Thoracic aorta (tissue), 2 donors: Measurements from ENCODE around the gene CEP63. TPM values are rescaled to one million over a fixed set of nuclear protein-coding genes. Genes with fewer than 3 reads are reported as not detected.

Source experiments
- ATAC-seq: fragments of 150-250 bp; one replicate; pipeline ENCODE4 v1.8.0; 2017; ENCODE audit warnings: low read depth; ENCODE audit not compliant: insufficient number of reproducible peaks, low FRiP score
- DNase-seq: peaks from one replicate; pipeline ENCODE4 v3.0.0-alpha.2; 2020; ENCODE audit warnings: low spot score
- H3K27ac ChIP-seq, 2 donors: fragments of 200-600 bp; sonication (generic); 1 replicate in 1 of 2; 2 replicates in 1 of 2; pipeline ENCODE4 v1.5.1; 2016; ENCODE audit warnings: mild to moderate bottlenecking in 2 of 2, moderate library complexity in 2 of 2
- H3K27me3 ChIP-seq: fragments of 200-600 bp; sonication (generic); replicated peaks from 2 replicates; pipeline ENCODE4 v1.6.0; 2016; ENCODE audit warnings: mild to moderate bottlenecking; ENCODE audit not compliant: insufficient read depth
- H3K36me3 ChIP-seq: fragments of 200-600 bp; sonication (generic); one replicate; pipeline ENCODE4 v1.5.1; 2016
- H3K4me1 ChIP-seq, 2 donors: fragments of 200-600 bp; sonication (generic); 1 replicate in 1 of 2; 2 replicates in 1 of 2; pipeline versions ENCODE4 v1.5.1 to v1.6.0; 2016; ENCODE audit warnings: low read depth in 2 of 2, mild to moderate bottlenecking in 1 of 2; ENCODE audit not compliant: control insufficient read depth in 1 of 2
- H3K4me3 ChIP-seq: fragments of 200-600 bp; sonication (generic); 2 replicates; pipeline ENCODE4 v1.5.1; 2016; ENCODE audit warnings: mild to moderate bottlenecking
- H3K9me3 ChIP-seq: fragments of 200-600 bp; sonication (generic); 2 replicates; pipeline ENCODE4 v1.5.1; 2016
- total RNA-seq, 2 donors: library from RNA; depleted of rRNA; stranded (reverse); fragments of >200 nt; gene quantifications; one replicate each; pipeline versions ENCODE4 v1.1.0 to v1.2.3, GENCODE V29; 2016
- TF ChIP-seq, protein P1 (sequence below): fragments of 200-600 bp; sonication (generic); IDR thresholded peaks from one replicate; pipeline ENCODE4 v1.5.1; 2019; ENCODE audit warnings: antibody characterized with exemption

CEP63 gene
- total RNA-seq, 2 donors from 2014 or later, result 20.4 to 28.3 TPM

DNA sequence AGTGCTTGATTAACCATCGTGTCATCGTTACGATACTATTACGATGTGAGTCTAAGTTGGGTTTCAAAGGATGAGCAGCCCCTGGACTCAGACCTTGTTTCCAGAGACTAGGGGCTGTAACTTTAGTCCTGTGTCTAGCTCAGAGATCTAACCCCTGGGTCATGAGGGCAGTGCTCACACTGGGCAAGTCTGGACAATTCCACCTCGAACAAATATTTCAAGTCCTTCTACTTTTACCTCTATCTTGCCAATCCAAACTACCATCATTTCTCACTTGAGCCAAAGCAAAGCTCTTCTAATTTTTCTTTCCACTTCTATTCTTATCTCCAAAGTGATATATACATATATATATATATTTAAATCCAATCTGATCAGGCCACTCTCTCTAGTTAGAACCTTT lies 10.9 kb upstream of the CEP63 start:
- H3K27ac ChIP-seq, result no peak overlapping the region
- ATAC-seq, result no peak
- TF ChIP-seq, protein P1, sequence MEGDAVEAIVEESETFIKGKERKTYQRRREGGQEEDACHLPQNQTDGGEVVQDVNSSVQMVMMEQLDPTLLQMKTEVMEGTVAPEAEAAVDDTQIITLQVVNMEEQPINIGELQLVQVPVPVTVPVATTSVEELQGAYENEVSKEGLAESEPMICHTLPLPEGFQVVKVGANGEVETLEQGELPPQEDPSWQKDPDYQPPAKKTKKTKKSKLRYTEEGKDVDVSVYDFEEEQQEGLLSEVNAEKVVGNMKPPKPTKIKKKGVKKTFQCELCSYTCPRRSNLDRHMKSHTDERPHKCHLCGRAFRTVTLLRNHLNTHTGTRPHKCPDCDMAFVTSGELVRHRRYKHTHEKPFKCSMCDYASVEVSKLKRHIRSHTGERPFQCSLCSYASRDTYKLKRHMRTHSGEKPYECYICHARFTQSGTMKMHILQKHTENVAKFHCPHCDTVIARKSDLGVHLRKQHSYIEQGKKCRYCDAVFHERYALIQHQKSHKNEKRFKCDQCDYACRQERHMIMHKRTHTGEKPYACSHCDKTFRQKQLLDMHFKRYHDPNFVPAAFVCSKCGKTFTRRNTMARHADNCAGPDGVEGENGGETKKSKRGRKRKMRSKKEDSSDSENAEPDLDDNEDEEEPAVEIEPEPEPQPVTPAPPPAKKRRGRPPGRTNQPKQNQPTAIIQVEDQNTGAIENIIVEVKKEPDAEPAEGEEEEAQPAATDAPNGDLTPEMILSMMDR, result no peak
- DNase-seq, result no peak
- peaks cover 18% of the 10 kb centered on the region for H3K36me3 ChIP-seq
- H3K4me3 ChIP-seq, result no peak overlapping the region
- H3K27me3 ChIP-seq, result no peaks in the 10 kb centered on the region
- H3K9me3 ChIP-seq, result no peaks in the 10 kb centered on the region
- peaks cover 0 to 3% of the 10 kb centered on the region in 2 donors for H3K4me1 ChIP-seq

DNA sequence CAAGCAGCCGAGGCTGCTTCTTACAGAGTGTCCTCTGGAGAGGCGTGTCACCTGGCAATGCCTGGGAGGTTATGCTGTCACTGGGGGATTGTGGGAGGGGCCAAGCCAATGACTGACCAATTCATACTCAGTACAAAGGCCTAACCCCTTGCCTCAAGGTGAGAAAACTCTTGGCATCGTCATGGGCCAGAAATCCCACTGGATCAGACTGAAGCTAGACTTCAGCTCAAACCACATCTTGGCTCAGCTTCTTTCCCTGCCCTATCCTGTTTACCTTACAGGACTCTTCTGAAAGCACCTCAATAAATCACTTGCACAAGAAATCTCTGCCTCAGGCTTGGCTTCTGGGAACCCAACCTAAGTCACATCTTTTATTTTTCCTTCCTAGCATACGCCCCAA lies 9.6 kb upstream of the CEP63 start:
- DNase-seq (no peak), ATAC-seq (no peak)
- Histone ChIP-seq H3K27ac (no peak overlapping the region), H3K4me3 (no peak overlapping the region), H3K9me3 (no peaks in the 10 kb centered on the region), H3K36me3 (peaks cover 26% of the 10 kb centered on the region), H3K4me1 (peaks cover under 1 to 3% of the 10 kb centered on the region in 2 donors), H3K27me3 (no peaks in the 10 kb centered on the region)
- TF ChIP-seq, protein P1, result no peak

DNA sequence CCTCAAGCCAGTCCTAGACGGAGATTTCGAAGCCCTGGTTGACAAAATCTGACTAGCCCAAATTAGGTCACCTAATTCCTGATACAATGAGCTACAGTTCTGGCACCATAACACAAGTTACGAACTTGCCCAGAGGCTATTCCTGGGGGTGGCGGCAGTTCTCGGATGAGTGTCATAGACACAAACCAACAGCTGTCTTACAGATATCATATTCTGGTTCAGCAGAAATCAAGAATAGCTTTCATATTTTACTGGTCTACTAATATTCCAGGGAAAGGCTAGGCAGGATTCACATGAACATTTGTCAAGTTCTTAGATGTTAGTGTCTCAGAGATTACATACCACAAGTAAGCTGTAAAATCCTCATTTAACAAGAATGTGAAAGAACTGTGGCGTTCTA lies 8.9 kb upstream of the CEP63 start:
- no peaks in the 10 kb centered on the region for H3K27me3 ChIP-seq
- H3K4me3 ChIP-seq, result no peak overlapping the region
- ATAC-seq (no peak), DNase-seq (no peak)
- no peaks in the 10 kb centered on the region for H3K9me3 ChIP-seq
- H3K4me1 ChIP-seq, result peaks cover 4 to 8% of the 10 kb centered on the region in 2 donors
- H3K36me3 ChIP-seq, result peaks cover 30% of the 10 kb centered on the region
- TF ChIP-seq, protein P1, result no peak
- H3K27ac ChIP-seq, result no peak overlapping the region

DNA sequence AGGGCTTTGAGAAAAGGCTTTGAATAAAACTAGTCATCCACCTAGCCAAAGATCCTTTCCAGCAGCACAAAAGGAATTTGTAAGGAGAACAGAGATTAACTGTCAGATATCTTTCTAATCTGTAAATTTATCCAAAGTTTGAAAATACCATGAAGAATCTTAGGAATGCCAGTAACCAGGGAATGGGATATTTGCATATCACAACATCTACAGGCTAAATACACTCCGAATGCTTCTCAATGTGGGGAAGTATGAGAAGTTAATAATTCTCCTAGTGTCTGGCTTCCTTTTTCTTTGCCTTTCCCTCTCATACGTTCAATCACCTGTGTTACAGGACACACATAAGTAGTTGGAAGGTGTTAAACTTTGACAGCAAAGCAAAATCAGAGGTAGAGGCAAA lies 7.9 kb upstream of the CEP63 start:
- H3K27ac ChIP-seq, result no peak overlapping the region
- no peaks in the 10 kb centered on the region for H3K9me3 ChIP-seq
- H3K27me3 ChIP-seq, result no peaks in the 10 kb centered on the region
- H3K36me3 ChIP-seq, result peaks cover 30% of the 10 kb centered on the region
- H3K4me3 ChIP-seq, result no peak overlapping the region
- DNase-seq (no peak), ATAC-seq (no peak)
- TF ChIP-seq, protein P1, result no peak
- H3K4me1 ChIP-seq, result peaks cover 14 to 17% of the 10 kb centered on the region in 2 donors

DNA sequence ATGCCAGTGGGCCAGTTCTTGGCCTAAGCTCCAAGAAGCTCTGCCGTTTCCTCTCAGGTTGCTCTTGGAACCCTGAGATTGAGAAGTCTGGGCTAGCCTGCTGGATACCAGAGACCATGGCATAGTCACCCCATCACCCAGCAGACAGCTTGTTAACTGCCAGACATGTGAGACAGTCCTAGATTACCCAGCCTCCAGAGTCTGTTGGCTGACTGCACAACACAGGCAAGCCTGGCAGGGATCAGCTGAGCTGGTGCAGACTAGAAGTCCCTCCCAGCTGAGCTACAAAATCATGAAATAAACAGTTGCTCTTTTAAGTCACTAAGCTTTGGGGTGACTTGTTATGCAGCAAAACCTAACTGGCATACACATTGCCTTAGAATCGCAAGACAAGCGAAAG lies 5.3 kb upstream of the CEP63 start:
- Histone ChIP-seq H3K4me3 (no peak overlapping the region), H3K27ac (no peak overlapping the region), H3K27me3 (no peaks in the 10 kb centered on the region), H3K4me1 (peaks cover 28 to 39% of the 10 kb centered on the region in 2 donors), H3K36me3 (peaks cover 30% of the 10 kb centered on the region), H3K9me3 (no peaks in the 10 kb centered on the region)
- ATAC-seq (no peak), DNase-seq (no peak)
- TF ChIP-seq, protein P1, result no peak
